Skeletal muscle tissue (tissue), 4 donors: Measurements from ENCODE around the gene DDT. TPM values are rescaled to one million over a fixed set of nuclear protein-coding genes. Genes with fewer than 3 reads are reported as not detected.
"Not testable (repeated sequence)": the region's sequence is repeated elsewhere in the genome, so short reads cannot be mapped to it uniquely, and the experiment has no call there.

Experiments used
- H3K27ac ChIP-seq: one replicate; pipeline ENCODE4 v1.7.0; 2013; ENCODE audit warnings: mild to moderate bottlenecking, low read depth, low read length, inconsistent platforms
- H3K27me3 ChIP-seq, 3 donors: one replicate each; pipeline ENCODE4 v1.7.0; 2013; ENCODE audit warnings: low read length in 3 of 3; ENCODE audit not compliant: control insufficient read depth in 3 of 3, insufficient read depth in 3 of 3
- H3K36me3 ChIP-seq, 3 donors: one replicate each; pipeline ENCODE4 v1.7.0; 2013; ENCODE audit warnings: low read length in 3 of 3; ENCODE audit not compliant: control insufficient read depth in 3 of 3, insufficient read depth in 3 of 3
- H3K4me1 ChIP-seq, 3 donors: one replicate each; pipeline ENCODE4 v1.7.0; 2013; ENCODE audit warnings: low read length in 3 of 3, mild to moderate bottlenecking in 3 of 3; ENCODE audit not compliant: control insufficient read depth in 3 of 3, insufficient read depth in 3 of 3
- H3K4me3 ChIP-seq, 3 donors: one replicate each; pipeline ENCODE4 v1.7.0; 2013; ENCODE audit warnings: low read length in 3 of 3
- H3K9ac ChIP-seq, 3 donors: one replicate each; pipeline ENCODE4 v1.7.0; 2013; ENCODE audit warnings: low read length in 3 of 3, mild to moderate bottlenecking in 3 of 3, moderate library complexity in 2 of 3, low read depth in 1 of 3
- H3K9me3 ChIP-seq, 3 donors: one replicate each; pipeline ENCODE4 v1.7.0; 2013; ENCODE audit warnings: low read length in 3 of 3; ENCODE audit not compliant: control insufficient read depth in 3 of 3
- total RNA-seq: library from RNA; depleted of rRNA; stranded (reverse); fragments of >200 nt; gene quantifications from one replicate; pipeline ENCODE4 v1.2.3, GENCODE V29; 2014
- donor health status: Osteomylitis.

DDT gene
- total RNA-seq, 1 donor from 2014 or later: 39.7 TPM

- not testable (repeated sequence) for H3K9me3 ChIP-seq, H3K27ac ChIP-seq, H3K27me3 ChIP-seq, H3K9ac ChIP-seq, H3K36me3 ChIP-seq, H3K4me1 ChIP-seq, H3K4me3 ChIP-seq
Measured at GRCh38 chr22:23993581-23994177, 19.4 kb upstream of the DDT start.

- H3K27me3 ChIP-seq, H3K27ac ChIP-seq, H3K9ac ChIP-seq, H3K36me3 ChIP-seq, H3K9me3 ChIP-seq, H3K4me1 ChIP-seq, H3K4me3 ChIP-seq: not testable (repeated sequence)
Measured at GRCh38 chr22:23993080-23993479, 18.8 kb upstream of the DDT start.

GRCh38 chr22:23989583-23990244 lies 15.5 kb upstream of the DDT start:
- H3K4me1 ChIP-seq, H3K9me3 ChIP-seq, H3K9ac ChIP-seq, H3K27ac ChIP-seq, H3K27me3 ChIP-seq, H3K36me3 ChIP-seq, H3K4me3 ChIP-seq: not testable (repeated sequence)

- H3K36me3 ChIP-seq, H3K9me3 ChIP-seq, H3K4me1 ChIP-seq, H3K27me3 ChIP-seq, H3K4me3 ChIP-seq, H3K9ac ChIP-seq, H3K27ac ChIP-seq: not testable (repeated sequence)
Measured at GRCh38 chr22:23986538-23987178, 12.4 kb upstream of the DDT start.

- not testable (repeated sequence) for H3K9ac ChIP-seq, H3K4me1 ChIP-seq, H3K4me3 ChIP-seq, H3K27me3 ChIP-seq, H3K27ac ChIP-seq, H3K9me3 ChIP-seq, H3K36me3 ChIP-seq
Measured at GRCh38 chr22:23986089-23986488, 11.8 kb upstream of the DDT start.

GRCh38 chr22:23984430-23984829 lies 10.2 kb upstream of the DDT start:
- no peak overlapping the region for H3K4me3 ChIP-seq
- H3K9ac ChIP-seq: no peak overlapping the region
- H3K27me3 ChIP-seq: no peaks in the 10 kb centered on the region
- H3K36me3 ChIP-seq: no peaks in the 10 kb centered on the region
- no peaks in the 10 kb centered on the region for H3K4me1 ChIP-seq
- H3K27ac ChIP-seq: no peak overlapping the region
- H3K9me3 ChIP-seq: no peaks in the 10 kb centered on the region

GRCh38 chr22:23980567-23980966 lies 6.3 kb upstream of the DDT start:
- not testable (repeated sequence) for H3K27ac ChIP-seq, H3K27me3 ChIP-seq, H3K9ac ChIP-seq, H3K4me3 ChIP-seq, H3K36me3 ChIP-seq, H3K9me3 ChIP-seq, H3K4me1 ChIP-seq

- H3K4me3 ChIP-seq, H3K36me3 ChIP-seq, H3K9ac ChIP-seq, H3K4me1 ChIP-seq, H3K27me3 ChIP-seq, H3K9me3 ChIP-seq, H3K27ac ChIP-seq: not testable (repeated sequence)
Measured at GRCh38 chr22:23979557-23980240, 5.5 kb upstream of the DDT start, which contains the start of gene GSTT2. Gene GSTT2 (plus strand): TSS chr22:23980134.

GRCh38 chr22:23977304-23977703 lies 3.1 kb upstream of the DDT start:
- not testable (repeated sequence) for H3K9ac ChIP-seq, H3K4me1 ChIP-seq, H3K36me3 ChIP-seq, H3K27ac ChIP-seq, H3K4me3 ChIP-seq, H3K9me3 ChIP-seq, H3K27me3 ChIP-seq

- H3K27ac ChIP-seq, H3K4me3 ChIP-seq, H3K9ac ChIP-seq: not testable (repeated sequence)
Measured at GRCh38 chr22:23974836-23975352, 653 bp upstream of the DDT start.

More at GRCh38 chr22:23974836-23975352, 653 bp upstream of the DDT start:
- not testable (repeated sequence) for H3K9me3 ChIP-seq, H3K27me3 ChIP-seq
- Histone ChIP-seq H3K4me1 (peaks cover 0 to 14% (median 4%) of the 10 kb centered on the region in 3 donors), H3K36me3 (peaks cover 18 to 20% (median 19%) of the 10 kb centered on the region in 3 donors)
